ENCODE measurements around the gene TTC39A.
"Not testable (repeated sequence)": the region's sequence is repeated elsewhere in the genome, so short reads cannot be mapped to it uniquely, and the experiment has no call there.

The TTC39A gene

GRCh38 chr1:51266791-51267190 lies 63.6 kb downstream of the TTC39A start:
- DNase-seq (ENCODE audit: low read depth) = no peak

GRCh38 chr1:51266181-51266580 lies 64.2 kb downstream of the TTC39A start:
- DNase-seq (ENCODE audit: low read depth) = no peak

DNA sequence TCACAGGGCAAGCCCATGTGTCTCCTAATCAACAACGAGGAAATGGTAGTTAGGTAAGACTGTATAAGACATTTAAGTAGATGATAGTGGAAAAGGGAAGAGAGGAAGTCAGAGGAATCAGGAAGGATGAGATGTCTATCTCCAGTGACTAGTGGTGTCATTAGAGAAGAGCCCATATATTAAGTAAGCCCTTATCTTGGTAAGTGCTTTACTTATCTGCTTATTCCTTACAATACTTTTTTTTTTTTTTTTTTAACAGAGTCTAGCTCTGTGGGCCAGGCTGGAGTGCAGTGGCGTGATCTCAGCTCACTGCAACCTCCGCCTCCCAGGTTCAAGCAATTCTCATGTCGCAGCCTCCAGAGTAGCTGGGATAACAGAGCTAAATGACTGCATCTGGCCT lies 64.7 kb downstream of the TTC39A start:
- DNase-seq (ENCODE audit: low read depth) = no peak

GRCh38 chr1:51264451-51264850 lies 65.9 kb downstream of the TTC39A start:
- no peak for DNase-seq (ENCODE audit: low read depth)

GRCh38 chr1:51263147-51263877 lies 67.0 kb downstream of the TTC39A start:
- DNase-seq (ENCODE audit: low read depth) = no peak

GRCh38 chr1:51255331-51255730 lies 75.0 kb downstream of the TTC39A start:
- no peak for DNase-seq (ENCODE audit: low read depth)

- no peak for DNase-seq (ENCODE audit: low read depth)
Observed at GRCh38 chr1:51253691-51254090, 76.7 kb downstream of the TTC39A start.

- no peak for DNase-seq (ENCODE audit: low read depth)
Observed at GRCh38 chr1:51252366-51252765, 78.0 kb downstream of the TTC39A start.

DNA sequence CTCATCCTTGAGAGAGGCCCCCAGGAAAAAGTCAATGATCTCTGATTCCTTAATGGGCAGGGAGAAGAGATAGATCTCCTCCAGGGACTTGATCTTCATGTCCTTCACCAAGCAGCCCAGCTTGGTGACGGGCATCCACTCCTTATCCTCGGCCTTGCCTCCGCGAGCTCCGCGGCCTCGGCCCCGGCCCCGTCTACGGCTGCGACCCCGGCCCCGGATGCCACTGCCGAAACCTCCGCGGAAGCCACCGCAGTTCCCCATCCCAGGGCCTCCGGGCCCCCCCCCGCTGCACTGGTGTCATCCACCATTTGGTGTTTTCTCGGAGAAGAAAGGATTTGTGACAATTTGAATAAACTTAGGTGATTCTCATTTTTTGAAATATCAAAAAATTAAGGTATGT lies 79.2 kb downstream of the TTC39A start:
- DNase-seq (ENCODE audit: low read depth) = not testable (repeated sequence)

DNA sequence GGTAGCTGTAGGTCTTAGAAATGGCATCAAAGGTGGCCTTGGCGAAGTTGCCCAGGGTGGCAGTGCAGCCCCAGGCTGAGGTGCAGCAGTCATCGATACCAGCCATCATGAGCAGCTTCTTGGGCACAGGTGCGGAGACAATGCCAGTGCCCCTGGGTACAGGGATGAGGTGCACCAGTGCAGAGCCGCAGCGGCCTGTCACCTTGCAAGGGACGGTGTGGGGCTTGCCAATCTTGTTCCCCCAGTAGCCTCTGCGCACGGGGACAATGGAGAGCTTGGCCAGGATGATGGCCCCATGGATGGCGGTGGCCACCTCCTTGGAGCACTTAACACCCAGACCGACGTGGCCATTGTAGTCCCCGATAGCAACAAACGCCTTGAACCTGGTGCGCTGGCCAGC lies 79.6 kb downstream of the TTC39A start:
- not testable (repeated sequence) for DNase-seq (ENCODE audit: low read depth)

GRCh38 chr1:51249445-51249844 lies 80.9 kb downstream of the TTC39A start:
- DNase-seq (ENCODE audit: low read depth) = no peak

DNA sequence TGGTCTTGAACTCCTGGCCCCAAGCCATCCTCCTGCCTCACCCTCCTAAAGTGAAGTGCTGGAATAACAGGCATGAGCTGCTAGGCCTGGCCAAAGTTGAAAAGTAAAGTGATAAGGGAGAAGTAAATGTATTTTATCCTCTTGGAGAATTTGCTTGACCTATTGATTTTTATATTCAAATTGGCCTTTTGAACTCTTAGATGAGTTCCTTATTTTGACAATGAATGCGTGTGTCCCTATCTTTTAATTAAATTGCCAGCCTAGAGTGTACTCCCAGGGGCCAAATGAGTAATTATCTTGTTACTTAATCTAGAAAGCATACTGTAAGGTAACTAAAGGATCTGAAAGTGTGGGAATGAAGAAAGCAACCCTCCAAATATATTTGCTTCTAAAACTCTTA lies 82.9 kb downstream of the TTC39A start:
- DNase-seq (ENCODE audit: low read depth) = no peak

GRCh38 chr1:51247022-51247421 lies 83.3 kb downstream of the TTC39A start:
- DNase-seq (ENCODE audit: low read depth) = no peak

DNA sequence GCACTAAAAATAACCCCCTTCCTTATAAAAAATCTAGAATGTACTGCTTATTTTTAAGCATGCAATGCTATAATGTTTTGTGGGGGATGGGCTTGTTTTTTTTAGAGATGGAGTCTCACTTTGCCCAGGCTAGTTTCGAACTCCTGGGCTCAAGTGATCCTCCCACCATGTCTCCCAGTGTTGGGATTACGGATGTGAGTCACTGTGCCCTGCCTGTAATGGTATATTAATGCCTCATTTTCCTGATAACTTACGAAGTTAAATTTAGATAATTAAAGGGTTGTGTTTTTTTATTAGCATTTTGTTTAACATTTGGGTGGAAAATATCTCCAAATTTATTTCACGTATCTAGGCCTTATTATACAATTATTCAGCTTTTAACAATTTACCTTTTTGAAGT lies 87.8 kb downstream of the TTC39A start:
- no peak for DNase-seq (ENCODE audit: low read depth)

DNA sequence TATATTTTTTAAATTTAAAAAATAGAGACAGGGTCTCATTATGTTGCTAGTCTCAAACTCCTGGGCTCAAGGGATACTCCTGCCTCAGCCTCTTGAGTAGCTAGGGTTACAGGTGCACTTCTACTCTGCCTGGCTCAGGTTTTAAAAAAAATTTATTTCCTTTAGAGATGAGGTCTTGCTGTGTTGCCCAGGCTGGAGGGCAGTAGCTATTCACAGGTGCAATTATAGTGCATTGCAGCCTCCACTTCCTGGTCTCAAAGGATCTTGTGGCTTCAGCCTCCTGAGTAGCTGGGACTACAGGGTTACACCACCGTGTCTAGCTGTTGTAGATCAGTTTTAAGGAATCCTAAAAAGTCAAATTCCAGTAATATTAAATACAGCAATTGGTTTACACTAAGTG lies 89.2 kb downstream of the TTC39A start:
- no peak for DNase-seq (ENCODE audit: low read depth)

DNA sequence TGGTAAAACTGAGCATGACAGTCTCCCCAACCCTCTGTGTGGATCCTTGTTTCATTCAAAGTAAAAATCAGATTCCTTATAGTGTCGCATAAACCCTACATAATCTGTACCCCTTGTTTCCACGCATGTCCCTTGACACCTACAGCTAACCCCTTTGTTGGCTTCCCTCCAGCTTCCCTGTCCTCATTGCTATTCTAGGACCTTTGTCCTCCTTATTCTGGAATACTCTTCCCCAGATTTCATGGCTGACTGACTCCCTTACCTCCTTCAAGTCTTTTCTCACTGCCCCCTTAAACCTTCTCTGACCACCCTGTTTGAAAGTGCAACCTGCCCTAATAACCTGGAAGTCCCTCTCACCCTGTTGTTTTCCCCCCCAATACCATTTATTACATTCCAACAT lies 90.3 kb downstream of the TTC39A start:
- DNase-seq (ENCODE audit: low read depth) = no peak

- DNase-seq (ENCODE audit: low read depth) = no peak
Observed at GRCh38 chr1:51238034-51238403, 92.3 kb downstream of the TTC39A start.

- no peak for DNase-seq (ENCODE audit: low read depth)
Observed at GRCh38 chr1:51237351-51238033, 92.9 kb downstream of the TTC39A start.
